ENCODE results near the gene PFKFB3. TPM values are rescaled to one million over a fixed set of nuclear protein-coding genes. Genes with fewer than 3 reads are reported as not detected.

Gene PFKFB3
- total RNA-seq, 2 donors from 2014 or later: 31.2 to 34.5 TPM

- Mint-ChIP-seq H3K27me3 (ENCODE audit: insufficient read depth) (no peaks in the 10 kb centered on the region), H3K36me3 (ENCODE audit: low read depth) (peaks cover 12% of the 10 kb centered on the region), H3K4me3 (no peak overlapping the region), H3K4me1 (peaks cover 13% of the 10 kb centered on the region), H3K27ac (no peak overlapping the region), H3K9me3 (no peaks in the 10 kb centered on the region)
- no peaks in the 10 kb centered on the region for H3K4me1 ChIP-seq (ENCODE audit: control insufficient read depth, insufficient read depth, low read length)
- no peak overlapping the region for H3K9ac ChIP-seq (ENCODE audit: extremely low read depth, low read length, poor library complexity, severe bottlenecking)
- DNase-seq: no peak
- H3K9me3 ChIP-seq (ENCODE audit: control insufficient read depth, low read length): no peaks in the 10 kb centered on the region
- 84 to 87% methylated on average over 11 to 16 of the region's 16 CpGs for WGBS, 2 experiments (ENCODE audit: insufficient coverage in 1 of 2, insufficient read length in 1 of 2)
- TF ChIP-seq, protein P1, sequence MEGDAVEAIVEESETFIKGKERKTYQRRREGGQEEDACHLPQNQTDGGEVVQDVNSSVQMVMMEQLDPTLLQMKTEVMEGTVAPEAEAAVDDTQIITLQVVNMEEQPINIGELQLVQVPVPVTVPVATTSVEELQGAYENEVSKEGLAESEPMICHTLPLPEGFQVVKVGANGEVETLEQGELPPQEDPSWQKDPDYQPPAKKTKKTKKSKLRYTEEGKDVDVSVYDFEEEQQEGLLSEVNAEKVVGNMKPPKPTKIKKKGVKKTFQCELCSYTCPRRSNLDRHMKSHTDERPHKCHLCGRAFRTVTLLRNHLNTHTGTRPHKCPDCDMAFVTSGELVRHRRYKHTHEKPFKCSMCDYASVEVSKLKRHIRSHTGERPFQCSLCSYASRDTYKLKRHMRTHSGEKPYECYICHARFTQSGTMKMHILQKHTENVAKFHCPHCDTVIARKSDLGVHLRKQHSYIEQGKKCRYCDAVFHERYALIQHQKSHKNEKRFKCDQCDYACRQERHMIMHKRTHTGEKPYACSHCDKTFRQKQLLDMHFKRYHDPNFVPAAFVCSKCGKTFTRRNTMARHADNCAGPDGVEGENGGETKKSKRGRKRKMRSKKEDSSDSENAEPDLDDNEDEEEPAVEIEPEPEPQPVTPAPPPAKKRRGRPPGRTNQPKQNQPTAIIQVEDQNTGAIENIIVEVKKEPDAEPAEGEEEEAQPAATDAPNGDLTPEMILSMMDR (conservative IDR thresholded peaks at IDR 0.05): no peak
- H3K4me3 ChIP-seq (ENCODE audit: low read length): no peak overlapping the region
- H3K27ac ChIP-seq (ENCODE audit: low read depth, low read length): no peak overlapping the region
- H3K27me3 ChIP-seq (ENCODE audit: control insufficient read depth, insufficient read depth, low read length, poor library complexity, severe bottlenecking): no peaks in the 10 kb centered on the region
- no peaks in the 10 kb centered on the region for H3K36me3 ChIP-seq (ENCODE audit: control insufficient read depth, insufficient read depth, low read length)
These were observed 27.2 kb upstream of the PFKFB3 start for GRCh38 chr10:6175329-6176055.

DNA sequence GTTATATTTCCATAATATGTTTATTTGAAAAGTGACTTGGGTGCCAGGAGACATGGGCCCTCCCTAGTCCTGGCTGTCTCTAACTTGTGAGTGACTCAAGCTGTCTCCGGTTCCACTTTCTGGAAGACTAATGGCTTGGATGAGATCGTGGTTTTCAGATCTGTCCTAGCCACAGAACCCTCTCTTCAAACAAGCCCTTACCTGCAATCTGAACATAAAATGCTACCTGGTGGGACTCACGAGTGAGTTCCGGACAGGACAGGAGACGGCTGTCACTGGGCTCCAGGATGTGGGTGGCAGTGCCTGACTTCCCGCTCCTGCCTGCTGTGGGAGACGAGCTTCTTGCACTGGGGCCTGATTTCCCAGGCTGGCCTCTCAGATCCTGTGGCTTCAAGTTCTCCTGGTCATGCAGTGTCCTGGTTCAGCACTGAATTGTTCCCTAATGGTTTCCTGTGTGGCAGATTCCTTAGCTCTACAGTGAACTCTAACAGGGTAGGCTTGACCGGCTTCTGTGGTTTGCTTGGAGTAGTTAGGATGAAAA, 26.0 kb upstream of the PFKFB3 start:
- no peak for DNase-seq
- peaks cover 9% of the 10 kb centered on the region for H3K36me3 Mint-ChIP-seq (ENCODE audit: low read depth)
- H3K4me3 Mint-ChIP-seq: no peak overlapping the region
- TF ChIP-seq, protein P1 (conservative IDR thresholded peaks at IDR 0.05): no peak
- H3K4me3 ChIP-seq (ENCODE audit: low read length): no peak overlapping the region
- no peaks in the 10 kb centered on the region for H3K36me3 ChIP-seq (ENCODE audit: control insufficient read depth, insufficient read depth, low read length)
- WGBS, 2 experiments (ENCODE audit: insufficient coverage in 1 of 2, insufficient read length in 1 of 2): 91 to 100% methylated on average over 1 to 8 of the region's 8 CpGs
- H3K27ac Mint-ChIP-seq: no peak overlapping the region
- H3K9me3 Mint-ChIP-seq: no peaks in the 10 kb centered on the region
- peaks cover 11% of the 10 kb centered on the region for H3K4me1 Mint-ChIP-seq
- no peak overlapping the region for H3K9ac ChIP-seq (ENCODE audit: extremely low read depth, low read length, poor library complexity, severe bottlenecking)
- no peaks in the 10 kb centered on the region for H3K27me3 ChIP-seq (ENCODE audit: control insufficient read depth, insufficient read depth, low read length, poor library complexity, severe bottlenecking)
- no peak overlapping the region for H3K27ac ChIP-seq (ENCODE audit: low read depth, low read length)
- H3K27me3 Mint-ChIP-seq (ENCODE audit: insufficient read depth): no peaks in the 10 kb centered on the region
- H3K9me3 ChIP-seq (ENCODE audit: control insufficient read depth, low read length): no peaks in the 10 kb centered on the region
- no peaks in the 10 kb centered on the region for H3K4me1 ChIP-seq (ENCODE audit: control insufficient read depth, insufficient read depth, low read length)

- Histone ChIP-seq H3K27me3 (ENCODE audit: control insufficient read depth, insufficient read depth, low read length, poor library complexity, severe bottlenecking) (no peaks in the 10 kb centered on the region), H3K9me3 (ENCODE audit: control insufficient read depth, low read length) (no peaks in the 10 kb centered on the region), H3K4me3 (ENCODE audit: low read length) (no peak overlapping the region), H3K9ac (ENCODE audit: extremely low read depth, low read length, poor library complexity, severe bottlenecking) (no peak overlapping the region), H3K36me3 (ENCODE audit: control insufficient read depth, insufficient read depth, low read length) (no peaks in the 10 kb centered on the region), H3K4me1 (ENCODE audit: control insufficient read depth, insufficient read depth, low read length) (no peaks in the 10 kb centered on the region), H3K27ac (ENCODE audit: low read depth, low read length) (no peak overlapping the region)
- TF ChIP-seq, protein P1 (conservative IDR thresholded peaks at IDR 0.05): no peak
- no peaks in the 10 kb centered on the region for H3K9me3 Mint-ChIP-seq
- peaks cover 8% of the 10 kb centered on the region for H3K36me3 Mint-ChIP-seq (ENCODE audit: low read depth)
- peaks cover 16% of the 10 kb centered on the region for H3K4me1 Mint-ChIP-seq
- H3K27me3 Mint-ChIP-seq (ENCODE audit: insufficient read depth): no peaks in the 10 kb centered on the region
- no peak overlapping the region for H3K4me3 Mint-ChIP-seq
- H3K27ac Mint-ChIP-seq: peak overlapping the region; percentile 39
- 91 to 97% methylated on average over 8 to 9 of the region's 9 CpGs for WGBS, 2 experiments (ENCODE audit: insufficient coverage in 1 of 2, insufficient read length in 1 of 2)
- no peak for DNase-seq
These were observed 24.9 kb upstream of the PFKFB3 start for GRCh38 chr10:6177880-6178281.
